ENCODE data around the gene ZNF230. TPM values are rescaled to one million over a fixed set of nuclear protein-coding genes. Genes with fewer than 3 reads are reported as not detected.

Gene ZNF230
- total RNA-seq, 1 experiment from 2014 or later: 1.0 TPM

GRCh38 chr19:43976732-43977131, 26.0 kb upstream of the ZNF230 start:
- Histone ChIP-seq H3K27ac (ENCODE audit: low read length) (no peak overlapping the region), H3K9me2 (replicated peaks; ENCODE audit: low read length) (no peaks in the 10 kb centered on the region), H3K9me3 (ENCODE audit: low read length) (no peaks in the 10 kb centered on the region), H4K20me1 (ENCODE audit: low read length) (no peaks in the 10 kb centered on the region), H3K27me3 (ENCODE audit: low read length) (no peaks in the 10 kb centered on the region), H3F3A (ENCODE audit: low read length, unreplicated experiment) (no peaks in the 10 kb centered on the region), H3K4me3 (ENCODE audit: low read length) (no peak overlapping the region), H2AFZ (ENCODE audit: low read length) (no peak overlapping the region), H3K4me1 (ENCODE audit: insufficient read depth, low read length) (no peaks in the 10 kb centered on the region), H3K79me2 (ENCODE audit: low read length) (no peaks in the 10 kb centered on the region), H3K9ac (ENCODE audit: low read length) (no peak overlapping the region), H3K4me2 (ENCODE audit: low read length) (no peak overlapping the region), H3K36me3 (ENCODE audit: low read depth, low read length) (no peaks in the 10 kb centered on the region)
- no peak for ATAC-seq
- no peak for TF ChIP-seq EZH2 (IDR thresholded peaks at IDR 0.05; ENCODE audit: low read length, unreplicated experiment)
- no peak for TF ChIP-seq CTCF (conservative IDR thresholded peaks at IDR 0.05; ENCODE audit: low read depth, low read length)
- no peak for TF ChIP-seq EZH2phosphoT487 (IDR thresholded peaks at IDR 0.05; ENCODE audit: borderline replicate concordance, low read length)
- intact Hi-C loops (cut with micrococcal nuclease): no loop called here
- ChIA-PET POLR2A (ENCODE audit: unreplicated experiment) (no interaction called here), CTCF (no interaction called here)
- BruUV-seq (replicated peaks): no TSS peak
- no peak for DNase-seq

GRCh38 chr19:43983544-43983911, 19.2 kb upstream of the ZNF230 start:
- TF ChIP-seq EZH2 (IDR thresholded peaks at IDR 0.05; ENCODE audit: low read length, unreplicated experiment) (no peak), CTCF (conservative IDR thresholded peaks at IDR 0.05; ENCODE audit: low read depth, low read length) (no peak)
- no peaks in the 10 kb centered on the region for H4K20me1 ChIP-seq (ENCODE audit: low read length)
- peak overlapping the region; percentile 97 for H2AFZ ChIP-seq (ENCODE audit: low read length)
- peaks cover 13% of the 10 kb centered on the region for H3K79me2 ChIP-seq (ENCODE audit: low read length)
- no TSS peak for BruUV-seq (replicated peaks)
- POLR2A ChIA-PET (ENCODE audit: unreplicated experiment): no interaction called here
- CTCF ChIA-PET: no interaction called here
- H3K9ac ChIP-seq (ENCODE audit: low read length): no peak overlapping the region
- H3K9me3 ChIP-seq (ENCODE audit: low read length): no peaks in the 10 kb centered on the region
- peak overlapping the region; percentile 81 for H3K4me3 ChIP-seq (ENCODE audit: low read length)
- no peaks in the 10 kb centered on the region for H3K9me2 ChIP-seq (replicated peaks; ENCODE audit: low read length)
- H3K27me3 ChIP-seq (ENCODE audit: low read length): no peaks in the 10 kb centered on the region
- no peaks in the 10 kb centered on the region; the same call in 1 of the 2 replicates for H3K36me3 ChIP-seq (ENCODE audit: low read depth, low read length)
- DNase-seq (no peak), ATAC-seq (no peak)
- intact Hi-C loops (cut with micrococcal nuclease): no loop called here
- no peaks in the 10 kb centered on the region for H3F3A ChIP-seq (ENCODE audit: low read length, unreplicated experiment)
- peak overlapping the region; percentile 80 for H3K4me2 ChIP-seq (ENCODE audit: low read length)
- H3K27ac ChIP-seq (ENCODE audit: low read length): no peak overlapping the region
- no peaks in the 10 kb centered on the region for H3K4me1 ChIP-seq (ENCODE audit: insufficient read depth, low read length)

- no peaks in the 10 kb centered on the region for H3K9me3 ChIP-seq (ENCODE audit: low read length)
- no peaks in the 10 kb centered on the region for H3K9me2 ChIP-seq (replicated peaks; ENCODE audit: low read length)
- peak within 1 kb of the TSS; percentile 97 for H2AFZ ChIP-seq (ENCODE audit: low read length)
- peak; percentile 99 for ATAC-seq
- peak within 1 kb of the TSS; percentile 80 for H3K4me2 ChIP-seq (ENCODE audit: low read length)
- POLR2A ChIA-PET (ENCODE audit: unreplicated experiment): no interaction called here
- no peak within 1 kb of the TSS for H3K27ac ChIP-seq (ENCODE audit: low read length)
- BruUV-seq (replicated peaks): no TSS peak
- H3F3A ChIP-seq (ENCODE audit: low read length, unreplicated experiment): no peaks in the 10 kb centered on the region
- CTCF ChIA-PET: no interaction called here
- no peaks in the 10 kb centered on the region for H3K27me3 ChIP-seq (ENCODE audit: low read length)
- no peaks in the 10 kb centered on the region for H3K4me1 ChIP-seq (ENCODE audit: insufficient read depth, low read length)
- intact Hi-C loops (cut with micrococcal nuclease): loop anchor here (1.0 to 2.0 kb wide), 2 partner anchors 19 to 110 kb away; partner anchors contain the start of genes ZNF224 and ZNF230
- H3K36me3 ChIP-seq (ENCODE audit: low read depth, low read length): no peaks in the 10 kb centered on the region; the same call in 1 of the 2 replicates
- peak; percentile 92 for DNase-seq
- H3K9ac ChIP-seq (ENCODE audit: low read length): peak within 1 kb of the TSS; percentile 49
- peak within 1 kb of the TSS; percentile 81 for H3K4me3 ChIP-seq (ENCODE audit: low read length)
- TF ChIP-seq EZH2phosphoT487 (IDR thresholded peaks at IDR 0.05; ENCODE audit: borderline replicate concordance, low read length): no peak
- TF ChIP-seq CTCF (conservative IDR thresholded peaks at IDR 0.05; ENCODE audit: low read depth, low read length): no peak
- TF ChIP-seq EZH2 (IDR thresholded peaks at IDR 0.05; ENCODE audit: low read length, unreplicated experiment): no peak
- peaks cover 13% of the 10 kb centered on the region for H3K79me2 ChIP-seq (ENCODE audit: low read length)
- H4K20me1 ChIP-seq (ENCODE audit: low read length): no peaks in the 10 kb centered on the region
Measured at GRCh38 chr19:43983912-43984686, 18.7 kb upstream of the ZNF230 start, which contains the start of gene ZNF155. Gene ZNF155 (plus strand): TSS chr19:43984188. CDS start chr19:43988544, 4,356 bp downstream.

Measured in PC-3 (cell line).